ENCODE data around the gene SP9.

DNA sequence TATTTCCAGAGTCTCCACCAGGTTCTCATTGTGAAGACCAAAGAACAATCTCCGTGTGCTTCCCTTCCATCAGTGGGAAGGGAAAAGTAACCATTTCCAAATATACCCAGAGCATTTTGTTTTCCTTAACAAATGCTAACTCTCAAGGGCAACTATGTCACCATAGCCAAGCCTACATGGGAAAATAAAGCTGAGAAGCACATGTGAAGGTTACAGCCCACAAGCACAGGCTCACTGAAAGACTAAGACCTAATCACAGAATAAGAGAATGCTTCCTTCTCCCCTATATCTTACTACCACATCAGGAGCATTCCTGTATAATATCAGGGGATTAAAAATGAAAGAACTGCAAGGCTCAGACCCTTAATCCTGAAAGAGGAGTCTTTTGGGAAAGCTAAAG lies 28.2 kb downstream of the SP9 start:
- TF ChIP-seq CTCF (conservative IDR thresholded peaks at IDR 0.05) (no peak), EZH2 (IDR thresholded peaks at IDR 0.05; ENCODE audit: low read depth) (no peak)

All from PC-9 (cell line).